Esophagus squamous epithelium (tissue), 5 donors: ENCODE data around the gene OGFOD2. TPM values are rescaled to one million over a fixed set of nuclear protein-coding genes. Genes with fewer than 3 reads are reported as not detected.

Source experiments
- DNase-seq: peaks from one replicate; lab custom pipeline; 2025; lab: John Stamatoyannopoulos, UW
- H3K27ac ChIP-seq, 4 donors: fragments of 200-600 bp; sonication (generic); one replicate each; pipeline ENCODE4 v1.5.1; 2016 to 2019; ENCODE audit warnings: mild to moderate bottlenecking in 1 of 4
- H3K27me3 ChIP-seq, 4 donors: fragments of 200-600 bp; sonication (generic); 1 replicate in 3 of 4; 2 replicates in 1 of 4; pipeline versions ENCODE4 v1.5.1 to v1.6.0; 2017 to 2021; ENCODE audit warnings: antibody characterized with exemption in 1 of 4
- H3K36me3 ChIP-seq, 3 donors: fragments of 200-600 bp; sonication (generic); one replicate each; pipeline ENCODE4 v1.5.1; 2016 to 2019
- H3K4me1 ChIP-seq, 3 donors: fragments of 200-600 bp; sonication (generic); one replicate each; pipeline ENCODE4 v1.5.1; 2017 to 2019
- H3K4me3 ChIP-seq, 4 donors: fragments of 200-600 bp; sonication (generic); 1 replicate in 3 of 4; 2 replicates in 1 of 4; pipeline ENCODE4 v1.5.1; 2016 to 2019; ENCODE audit warnings: mild to moderate bottlenecking in 2 of 4, moderate library complexity in 1 of 4
- H3K9me3 ChIP-seq, 3 donors: fragments of 200-600 bp; sonication (generic); one replicate each; pipeline ENCODE4 v1.5.1; 2016 to 2019
- POLR2A ChIP-seq, 4 donors: fragments of 450-650 bp; IDR thresholded peaks; one replicate each; pipeline ENCODE4 v1.6.1; 2017; ENCODE audit warnings: antibody characterized with exemption in 4 of 4, mild to moderate bottlenecking in 4 of 4, moderate library complexity in 3 of 4
- WGBS, 2 donors: methylation state at CpG; one replicate each; pipeline ENCODE4 v1.1.5; 2018; 5-methylcytosine and 5-hydroxymethylcytosine counted together
- intact Hi-C: fragments of 100-400 bp; cut with DNase I; formaldehyde crosslinking; loops from one replicate; pipeline ENCODE4 v1.15.0; 2022
- total RNA-seq, 4 donors: library from RNA; depleted of rRNA; stranded (reverse); fragments of >200 nt; gene quantifications; one replicate each; pipeline ENCODE4 v1.1.0, GENCODE V29; 2016
- TF ChIP-seq, protein P1 (sequence below), 6 experiments: fragments of 450-650 bp in 4 of 6; fragments of 200-600 bp in 2 of 6; sonication (generic) in 2 of 6; IDR thresholded peaks; one replicate each; pipeline ENCODE4 v1.5.1; 2016 to 2019; ENCODE audit warnings: antibody characterized with exemption in 6 of 6, mild to moderate bottlenecking in 4 of 6, moderate library complexity in 4 of 6
- donor health status: DM: yes; HTN: yes; CAD: no.

Gene OGFOD2
- total RNA-seq, 4 donors from 2014 or later, result 8.5 to 13.9 (median 11.3) TPM

- H3K4me1 ChIP-seq, result peaks cover 33 to 66% (median 41%) of the 10 kb centered on the region in 3 donors
- intact Hi-C loops, result no loop called here
- no peaks in the 10 kb centered on the region for H3K9me3 ChIP-seq
- H3K36me3 ChIP-seq, result no peaks in the 10 kb centered on the region
- DNase-seq, result peak; percentile 62
- H3K27ac ChIP-seq, result peak overlapping the region; percentile 84 to 93 (median 88)
- H3K27me3 ChIP-seq, result no peaks in the 10 kb centered on the region
- H3K4me3 ChIP-seq, result peak overlapping the region in 2 of 4 donors; percentile 6 to 17
- TF ChIP-seq POLR2A (IDR thresholded peaks at IDR 0.05), result peak in 2 of 4 donors; percentile 22 to 39
- TF ChIP-seq, protein P1, sequence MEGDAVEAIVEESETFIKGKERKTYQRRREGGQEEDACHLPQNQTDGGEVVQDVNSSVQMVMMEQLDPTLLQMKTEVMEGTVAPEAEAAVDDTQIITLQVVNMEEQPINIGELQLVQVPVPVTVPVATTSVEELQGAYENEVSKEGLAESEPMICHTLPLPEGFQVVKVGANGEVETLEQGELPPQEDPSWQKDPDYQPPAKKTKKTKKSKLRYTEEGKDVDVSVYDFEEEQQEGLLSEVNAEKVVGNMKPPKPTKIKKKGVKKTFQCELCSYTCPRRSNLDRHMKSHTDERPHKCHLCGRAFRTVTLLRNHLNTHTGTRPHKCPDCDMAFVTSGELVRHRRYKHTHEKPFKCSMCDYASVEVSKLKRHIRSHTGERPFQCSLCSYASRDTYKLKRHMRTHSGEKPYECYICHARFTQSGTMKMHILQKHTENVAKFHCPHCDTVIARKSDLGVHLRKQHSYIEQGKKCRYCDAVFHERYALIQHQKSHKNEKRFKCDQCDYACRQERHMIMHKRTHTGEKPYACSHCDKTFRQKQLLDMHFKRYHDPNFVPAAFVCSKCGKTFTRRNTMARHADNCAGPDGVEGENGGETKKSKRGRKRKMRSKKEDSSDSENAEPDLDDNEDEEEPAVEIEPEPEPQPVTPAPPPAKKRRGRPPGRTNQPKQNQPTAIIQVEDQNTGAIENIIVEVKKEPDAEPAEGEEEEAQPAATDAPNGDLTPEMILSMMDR (IDR thresholded peaks at IDR 0.05), result peak in 5 of 6 experiments; percentile 11 to 68 (median 48)
- 11 to 23% methylated on average over 3 of the region's 10 CpGs for whole genome bisulfite sequencing, 2 donors
Observed at GRCh38 chr12:122946690-122947341, 28.2 kb upstream of the OGFOD2 start.

DNA sequence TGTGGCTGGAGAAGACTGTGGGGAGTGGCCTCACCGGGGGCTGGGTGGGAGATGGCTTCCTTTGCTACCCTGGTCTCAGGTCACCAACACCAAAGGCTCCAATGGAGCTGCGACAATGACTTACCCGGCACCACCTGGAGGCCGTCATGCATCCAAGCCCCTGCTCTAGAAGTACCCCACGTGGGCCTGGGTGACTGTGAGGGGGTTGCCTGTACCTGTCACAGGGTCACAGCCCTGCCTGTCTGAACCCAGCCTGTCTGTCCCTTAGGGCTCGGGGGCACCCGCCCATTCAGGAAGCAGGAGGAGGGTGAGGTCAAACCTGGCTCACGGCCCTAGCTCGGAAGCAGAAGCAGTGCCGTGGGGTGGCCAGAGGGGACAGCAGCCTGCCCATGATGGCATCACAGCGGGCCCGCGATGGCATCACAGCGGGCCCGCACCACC lies 27.7 kb upstream of the OGFOD2 start:
- Histone ChIP-seq H3K27ac (peak overlapping the region; percentile 84 to 93 (median 88)), H3K27me3 (no peaks in the 10 kb centered on the region), H3K4me1 (peaks cover 33 to 65% (median 41%) of the 10 kb centered on the region in 3 donors), H3K4me3 (peak overlapping the region in 2 of 4 donors; percentile 6 to 17), H3K36me3 (no peaks in the 10 kb centered on the region), H3K9me3 (no peaks in the 10 kb centered on the region)
- WGBS, 2 donors, result 23 to 80% methylated on average over 1 to 11 of the region's 15 CpGs
- intact Hi-C loops, result no loop called here
- TF ChIP-seq POLR2A (IDR thresholded peaks at IDR 0.05), result no peak
- TF ChIP-seq, protein P1 (IDR thresholded peaks at IDR 0.05), result peak in 3 of 6 experiments; percentile 35 to 56 (median 35)
- DNase-seq, result no peak

DNA sequence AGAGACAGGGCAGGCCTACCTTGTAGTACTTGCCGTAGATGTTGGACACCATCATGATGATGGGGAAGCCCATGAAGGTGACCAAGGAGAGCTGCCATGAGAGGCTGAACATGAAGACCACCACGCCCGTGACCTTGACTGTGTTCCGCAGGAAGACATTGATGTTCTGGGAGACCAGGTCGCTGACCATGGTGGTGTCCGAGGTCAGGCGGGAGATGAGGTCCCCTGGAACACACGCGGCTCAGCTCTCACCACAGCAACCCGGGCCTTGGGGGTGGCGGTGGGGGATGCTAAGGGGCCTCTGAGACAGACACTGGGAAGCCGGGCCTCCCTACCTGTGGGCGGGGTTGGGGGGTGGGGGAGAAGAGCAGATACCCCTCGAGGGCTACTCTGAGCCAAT lies 26.4 kb upstream of the OGFOD2 start:
- WGBS, 2 donors, result 89 to 95% methylated on average over 4 to 6 of the region's 14 CpGs
- Histone ChIP-seq H3K4me1 (peaks cover 33 to 58% (median 37%) of the 10 kb centered on the region in 3 donors), H3K9me3 (no peaks in the 10 kb centered on the region), H3K27ac (peak overlapping the region in 1 of 4 donors; percentile 89), H3K27me3 (no peaks in the 10 kb centered on the region), H3K36me3 (no peaks in the 10 kb centered on the region), H3K4me3 (no peak overlapping the region)
- intact Hi-C loops, result no loop called here
- TF ChIP-seq, protein P1 (IDR thresholded peaks at IDR 0.05), result no peak
- TF ChIP-seq POLR2A (IDR thresholded peaks at IDR 0.05), result no peak
- no peak for DNase-seq

DNA sequence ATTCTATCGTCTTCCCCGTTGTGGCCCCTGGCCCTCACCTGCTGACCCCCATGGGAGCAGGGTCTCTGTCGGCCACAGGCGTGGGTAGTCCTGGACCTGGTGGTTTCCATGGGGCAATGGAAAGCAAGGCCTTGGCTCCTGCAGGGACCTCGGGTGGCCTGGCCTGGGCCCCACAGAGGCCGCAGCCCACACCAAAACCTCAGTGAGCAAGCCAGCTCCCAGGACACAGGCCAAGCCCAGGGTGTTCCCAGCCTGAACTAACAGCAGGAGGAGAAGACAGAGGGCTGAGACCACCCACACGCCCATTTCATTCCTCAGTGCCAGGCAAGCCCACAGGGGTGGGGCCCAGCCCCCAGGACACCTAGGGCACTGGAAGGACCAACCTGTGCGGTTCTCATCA lies 25.6 kb upstream of the OGFOD2 start:
- Histone ChIP-seq H3K27me3 (no peaks in the 10 kb centered on the region), H3K36me3 (no peaks in the 10 kb centered on the region), H3K4me1 (peaks cover 27 to 50% (median 33%) of the 10 kb centered on the region in 3 donors), H3K9me3 (no peaks in the 10 kb centered on the region), H3K4me3 (no peak overlapping the region), H3K27ac (no peak overlapping the region)
- TF ChIP-seq, protein P1 (IDR thresholded peaks at IDR 0.05), result no peak
- TF ChIP-seq POLR2A (IDR thresholded peaks at IDR 0.05), result no peak
- intact Hi-C loops, result no loop called here
- WGBS, 2 donors, result 93 to 100% methylated on average over 2 of the region's 8 CpGs
- DNase-seq, result no peak
